GM04503 (cell line): Measurements from ENCODE around the gene HPS1.
A peak's percentile ranks its signal among the peaks of the same experiment; 100 is the strongest.

ENCODE experiments used
- DNase-seq: peaks from one replicate; pipeline ENCODE4 v3.0.0-alpha.2; 2012; ENCODE audit warnings: low read depth

HPS1 gene

GRCh38 chr10:98463976-98464754, 17.4 kb upstream of the HPS1 start:
- DNase-seq, result no peak

GRCh38 chr10:98463016-98463415, 16.3 kb upstream of the HPS1 start:
- DNase-seq, result no peak

GRCh38 chr10:98461500-98461842, 14.7 kb upstream of the HPS1 start:
- no peak for DNase-seq

GRCh38 chr10:98460837-98461499, 14.2 kb upstream of the HPS1 start:
- DNase-seq, result peak; percentile 75

- DNase-seq, result no peak
These were observed 12.4 kb upstream of the HPS1 start for GRCh38 chr10:98458809-98459784.

- no peak for DNase-seq
These were observed 11.0 kb upstream of the HPS1 start for GRCh38 chr10:98457721-98458120.

- DNase-seq, result no peak
These were observed 10.1 kb upstream of the HPS1 start for GRCh38 chr10:98456686-98457482.

- no peak for DNase-seq
These were observed 9.4 kb upstream of the HPS1 start for GRCh38 chr10:98456043-98456570.

GRCh38 chr10:98453729-98454128, 7.0 kb upstream of the HPS1 start:
- no peak for DNase-seq

- DNase-seq, result no peak
These were observed 3.9 kb upstream of the HPS1 start for GRCh38 chr10:98450618-98451017.

- no peak for DNase-seq
These were observed 2.6 kb upstream of the HPS1 start for GRCh38 chr10:98449287-98449686.

GRCh38 chr10:98446151-98446660, 529 bp downstream of the HPS1 start:
- peak; percentile 10 for DNase-seq

- DNase-seq, result no peak
These were observed 1.4 kb downstream of the HPS1 start for GRCh38 chr10:98445200-98445812.

GRCh38 chr10:98444314-98445006, 2.3 kb downstream of the HPS1 start:
- DNase-seq, result no peak

GRCh38 chr10:98438715-98439114, 8.0 kb downstream of the HPS1 start:
- no peak for DNase-seq

GRCh38 chr10:98436704-98437103, 10.0 kb downstream of the HPS1 start:
- no peak for DNase-seq

- no peak for DNase-seq
These were observed 11.6 kb downstream of the HPS1 start for GRCh38 chr10:98435178-98435577.

- DNase-seq, result no peak
These were observed 12.6 kb downstream of the HPS1 start for GRCh38 chr10:98433881-98434732.

GRCh38 chr10:98433371-98433770, 13.4 kb downstream of the HPS1 start:
- no peak for DNase-seq
